Measurements from ENCODE around the gene MS4A7.
"Not testable (repeated sequence)": the region's sequence is repeated elsewhere in the genome, so short reads cannot be mapped to it uniquely, and the experiment has no call there.

DNA sequence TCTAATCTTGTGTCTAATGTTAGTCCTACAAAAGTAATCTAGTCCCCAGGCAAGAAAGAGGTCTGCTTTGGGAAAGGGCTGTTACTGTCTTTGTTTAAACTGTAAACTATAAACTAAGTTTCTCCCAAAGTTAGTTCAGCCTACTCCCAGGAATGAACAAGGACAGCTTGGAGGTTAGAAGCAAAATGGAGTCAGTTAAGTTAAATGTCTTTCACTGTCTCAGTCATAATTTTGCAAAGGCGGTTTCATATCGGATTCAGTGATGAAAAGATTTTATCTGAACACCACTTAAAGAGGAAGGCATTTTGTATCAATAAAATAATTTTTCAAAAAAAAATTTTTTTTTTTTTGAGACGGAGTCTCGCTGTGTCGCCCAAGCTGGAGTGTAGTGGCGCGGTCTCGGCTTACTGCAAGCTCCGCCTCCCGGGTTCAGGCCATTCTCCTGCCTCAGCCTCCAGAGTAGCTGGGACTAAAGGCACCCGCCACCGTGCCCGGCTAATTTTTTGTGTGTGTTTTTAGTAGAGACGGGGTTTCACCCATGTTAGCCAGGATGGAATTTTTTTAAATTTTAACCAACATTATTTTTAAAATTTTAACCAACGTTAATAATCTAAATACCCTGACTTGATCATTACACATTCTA is 11.9 kb upstream of the MS4A7 start:
- not testable (repeated sequence) for TF ChIP-seq POLR2AphosphoS5, EP300, CTCF (IDR thresholded peaks at IDR 0.05)

Data from upper lobe of left lung (tissue), 4 donors.